GM21423 (cell line): ENCODE data around the gene ZNF334.

Experiments used
- ATAC-seq: cut with Tn5 transposase; IDR thresholded peaks from one replicate; pipeline ENCODE4 v1.9.1; 2021; ENCODE audit warnings: mild to moderate bottlenecking, moderate library complexity; ENCODE audit not compliant: unreplicated experiment

The ZNF334 gene

GRCh38 chr20:46488451-46488850 lies 24.9 kb downstream of the ZNF334 start:
- ATAC-seq: no peak

- ATAC-seq: no peak
These were observed 25.7 kb downstream of the ZNF334 start for GRCh38 chr20:46487628-46488027.

- ATAC-seq: no peak
These were observed 27.9 kb downstream of the ZNF334 start for GRCh38 chr20:46485431-46485830.

DNA sequence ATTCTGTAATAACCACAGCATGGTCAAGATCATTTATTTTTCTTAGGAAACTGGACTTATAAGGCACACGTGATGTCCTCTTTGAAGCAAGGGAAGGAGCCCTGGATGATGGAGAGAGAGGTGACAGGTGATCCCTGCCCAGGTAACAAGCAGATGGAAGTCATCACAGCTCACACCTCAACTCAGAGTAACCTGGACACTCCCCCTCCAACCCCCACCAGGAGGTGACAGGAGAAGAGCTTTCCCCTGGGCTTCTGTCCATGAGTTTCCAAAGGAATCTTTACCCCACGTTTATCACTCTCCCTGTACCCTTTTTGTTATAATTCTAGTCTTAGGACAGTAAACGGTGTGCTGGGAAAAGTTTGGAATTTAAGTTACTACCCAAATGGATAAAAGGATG lies 28.4 kb downstream of the ZNF334 start:
- no peak for ATAC-seq

DNA sequence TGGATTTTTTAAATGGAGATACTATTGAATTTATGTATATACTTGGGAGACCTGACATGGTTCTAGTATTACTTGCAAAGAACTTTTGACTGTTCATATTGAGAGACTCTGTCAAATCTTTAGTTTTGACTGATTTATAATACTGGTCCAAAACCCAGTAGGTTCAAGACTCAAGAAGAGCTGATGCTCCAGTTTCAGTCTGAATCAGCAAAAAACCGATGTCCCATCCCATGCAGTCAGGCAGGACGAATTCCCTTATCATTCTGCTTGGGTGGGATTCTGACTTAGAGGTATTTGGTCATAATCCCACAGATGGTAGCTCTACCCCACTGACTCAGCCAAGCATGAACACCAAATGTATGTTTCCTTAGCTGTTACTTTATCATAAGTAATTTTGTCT lies 29.5 kb downstream of the ZNF334 start:
- no peak for ATAC-seq

GRCh38 chr20:46482864-46483263 lies 30.5 kb downstream of the ZNF334 start:
- no peak for ATAC-seq

GRCh38 chr20:46477640-46478039 lies 35.7 kb downstream of the ZNF334 start:
- ATAC-seq: no peak

- ATAC-seq: no peak
These were observed 36.1 kb downstream of the ZNF334 start for GRCh38 chr20:46477225-46477624.

DNA sequence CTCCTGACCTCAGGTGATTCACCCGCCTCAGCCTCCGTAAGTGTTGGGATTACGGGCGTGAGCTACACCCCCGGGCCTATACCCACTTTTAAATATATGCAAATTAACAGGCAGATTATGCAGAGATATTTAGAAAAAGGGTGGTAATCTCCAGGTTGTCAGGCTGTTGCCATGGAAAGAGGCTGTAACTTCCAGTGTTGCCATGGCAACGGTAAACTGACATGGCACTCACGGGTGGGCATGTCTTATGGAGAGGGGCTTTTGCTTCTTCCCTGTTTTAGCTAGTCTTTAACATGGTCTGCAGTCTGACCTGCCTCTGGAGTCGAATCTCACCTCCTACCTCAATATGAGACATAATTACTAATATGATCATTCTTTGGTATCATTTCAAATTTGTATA lies 44.9 kb downstream of the ZNF334 start:
- no peak for ATAC-seq

DNA sequence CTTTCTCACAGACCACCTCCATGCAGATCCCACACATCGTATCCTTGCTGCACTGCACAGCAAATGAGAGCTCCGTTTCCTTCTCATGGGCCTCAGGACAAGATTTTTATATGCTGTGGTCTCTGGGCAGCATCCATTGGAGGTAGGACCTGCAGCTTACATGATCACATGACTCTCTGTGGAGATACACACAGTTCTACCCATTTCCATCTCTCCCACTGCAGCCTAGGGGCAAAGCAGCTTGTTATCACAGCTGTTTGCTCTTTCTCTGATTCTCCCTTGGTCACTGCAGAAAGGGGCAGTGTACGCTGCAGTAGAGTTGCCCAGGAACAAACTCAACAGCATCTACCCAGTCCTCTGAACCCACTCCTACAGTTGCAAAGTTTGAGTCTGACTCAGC lies 48.9 kb downstream of the ZNF334 start:
- no peak for ATAC-seq

DNA sequence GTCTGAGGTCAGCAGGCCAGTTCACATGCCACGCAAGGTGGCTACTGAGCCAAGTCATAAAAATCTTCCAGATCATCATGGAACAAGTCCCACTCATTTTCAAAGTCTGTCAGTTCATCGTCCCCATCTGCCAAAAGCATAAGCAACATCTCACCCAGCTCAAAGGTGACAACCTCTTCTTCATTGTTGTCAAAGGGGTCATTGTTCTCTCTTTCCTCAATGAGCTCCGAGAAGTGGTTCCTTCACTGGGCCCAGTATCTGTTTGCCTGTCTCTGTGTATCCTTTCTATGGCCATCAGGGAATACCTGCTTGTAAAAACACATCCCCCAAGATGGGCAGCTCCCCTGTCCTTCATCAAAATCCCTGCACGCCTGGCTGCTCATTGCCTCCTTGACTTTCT lies 49.5 kb downstream of the ZNF334 start:
- ATAC-seq: no peak

DNA sequence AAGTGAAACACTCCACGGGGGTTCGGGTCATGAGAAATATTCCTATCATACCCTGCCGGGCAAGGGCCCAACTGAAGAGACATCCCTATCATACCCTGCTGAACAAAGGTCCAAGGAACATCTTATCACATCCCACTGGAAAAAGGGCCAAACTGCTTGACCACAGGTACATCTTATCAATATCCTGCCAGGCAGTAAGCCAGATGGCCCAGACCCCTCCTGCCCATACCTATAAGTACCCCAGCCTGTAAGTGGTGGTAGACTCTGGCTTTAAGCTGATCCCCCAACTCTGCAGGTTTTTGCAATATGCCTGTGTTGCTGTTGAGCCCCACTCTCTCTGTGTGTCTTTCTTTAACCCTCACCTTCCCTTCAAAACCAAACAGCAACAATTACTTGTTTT lies 51.6 kb downstream of the ZNF334 start:
- no peak for ATAC-seq

- no peak for ATAC-seq
These were observed 54.3 kb downstream of the ZNF334 start for GRCh38 chr20:46458866-46459750.

- no peak for ATAC-seq
These were observed 56.9 kb downstream of the ZNF334 start for GRCh38 chr20:46456255-46457028.

GRCh38 chr20:46455729-46456128 lies 57.6 kb downstream of the ZNF334 start:
- ATAC-seq: no peak
